Suprapubic skin (tissue), 4 donors: ENCODE measurements around the gene MAGI1. TPM values are rescaled to one million over a fixed set of nuclear protein-coding genes. Genes with fewer than 3 reads are reported as not detected.

Experiments used
- DNase-seq, 2 donors: peaks; one replicate each; pipeline ENCODE4 v3.0.0-alpha.2; 2019; ENCODE audit warnings: low spot score in 2 of 2
- H3K27ac ChIP-seq: fragments of 200-600 bp; sonication (generic); one replicate; pipeline ENCODE4 v1.5.1; 2019
- H3K27me3 ChIP-seq: fragments of 200-600 bp; sonication (generic); one replicate; pipeline ENCODE4 v1.5.1; 2019
- H3K36me3 ChIP-seq: fragments of 200-600 bp; sonication (generic); one replicate; pipeline ENCODE4 v1.5.1; 2019
- H3K4me1 ChIP-seq: fragments of 200-600 bp; sonication (generic); one replicate; pipeline ENCODE4 v1.5.1; 2019
- H3K4me3 ChIP-seq: fragments of 200-600 bp; sonication (generic); one replicate; pipeline ENCODE4 v1.5.1; 2019; ENCODE audit warnings: mild to moderate bottlenecking
- H3K9me3 ChIP-seq: fragments of 200-600 bp; sonication (generic); one replicate; pipeline ENCODE4 v1.5.1; 2019
- CTCF ChIP-seq, 2 donors: fragments of 200-600 bp in 1 of 2; fragments of 450-650 bp in 1 of 2; sonication (generic) in 1 of 2; IDR thresholded peaks; one replicate each; pipeline ENCODE4 v1.5.1; 2016 to 2019; ENCODE audit warnings: antibody characterized with exemption in 2 of 2, mild to moderate bottlenecking in 1 of 2, moderate library complexity in 1 of 2
- EP300 ChIP-seq: sonication (generic); formaldehyde crosslinking; IDR thresholded peaks from one replicate; pipeline ENCODE4 v1.6.1; 2017; ENCODE audit warnings: antibody characterized with exemption
- POLR2A ChIP-seq, 2 donors: fragments of 450-650 bp; IDR thresholded peaks; one replicate each; pipeline ENCODE4 v1.6.1; 2017; ENCODE audit warnings: antibody characterized with exemption in 2 of 2, mild to moderate bottlenecking in 2 of 2, moderate library complexity in 2 of 2
- POLR2AphosphoS5 ChIP-seq, 3 donors: sonication (generic); formaldehyde crosslinking; IDR thresholded peaks; one replicate each; pipeline ENCODE4 v1.6.1; 2017; ENCODE audit warnings: antibody characterized with exemption in 3 of 3
- WGBS: methylation state at CpG from one replicate; pipeline ENCODE4 v1.1.5; 2018; 5-methylcytosine and 5-hydroxymethylcytosine counted together
- total RNA-seq, 4 donors: library from RNA; depleted of rRNA; stranded (reverse); fragments of >200 nt; gene quantifications; one replicate each; pipeline ENCODE4 v1.1.0, GENCODE V29; 2016

Gene MAGI1
- total RNA-seq, 4 donors from 2014 or later = 37.9 to 71.5 (median 48.6) TPM

GRCh38 chr3:65334045-65334665 is 704.6 kb downstream of the MAGI1 start:
- no peaks in the 10 kb centered on the region for H3K4me1 ChIP-seq
- no peaks in the 10 kb centered on the region for H3K9me3 ChIP-seq
- H3K36me3 ChIP-seq = no peaks in the 10 kb centered on the region
- no peaks in the 10 kb centered on the region for H3K27me3 ChIP-seq
- no peak for DNase-seq
- WGBS = 16% methylated on average over 1 of the region's 1 CpG
- TF ChIP-seq POLR2A (IDR thresholded peaks at IDR 0.05) = no peak
- TF ChIP-seq EP300 = no peak
- TF ChIP-seq POLR2AphosphoS5 (IDR thresholded peaks at IDR 0.05) = no peak
- TF ChIP-seq CTCF (IDR thresholded peaks at IDR 0.05) = no peak
- no peak overlapping the region for H3K27ac ChIP-seq
- no peak overlapping the region for H3K4me3 ChIP-seq

- no peak for DNase-seq
- Histone ChIP-seq H3K36me3 (no peaks in the 10 kb centered on the region), H3K27me3 (no peaks in the 10 kb centered on the region), H3K27ac (no peak overlapping the region), H3K4me3 (no peak overlapping the region), H3K9me3 (no peaks in the 10 kb centered on the region), H3K4me1 (no peaks in the 10 kb centered on the region)
- TF ChIP-seq POLR2A (IDR thresholded peaks at IDR 0.05) (no peak), CTCF (IDR thresholded peaks at IDR 0.05) (no peak), POLR2AphosphoS5 (IDR thresholded peaks at IDR 0.05) (no peak), EP300 (no peak)
- 75% methylated on average over 3 of the region's 3 CpGs for WGBS
Observed at GRCh38 chr3:65331730-65332129, 707.0 kb downstream of the MAGI1 start.

- DNase-seq = no peak
- no peaks in the 10 kb centered on the region for H3K36me3 ChIP-seq
- no peaks in the 10 kb centered on the region for H3K4me1 ChIP-seq
- H3K4me3 ChIP-seq = no peak overlapping the region
- H3K27me3 ChIP-seq = no peaks in the 10 kb centered on the region
- no peaks in the 10 kb centered on the region for H3K9me3 ChIP-seq
- H3K27ac ChIP-seq = no peak overlapping the region
- TF ChIP-seq EP300 (no peak), POLR2A (IDR thresholded peaks at IDR 0.05) (no peak), POLR2AphosphoS5 (IDR thresholded peaks at IDR 0.05) (no peak), CTCF (IDR thresholded peaks at IDR 0.05) (no peak)
- 63% methylated on average over 6 of the region's 6 CpGs for whole genome bisulfite sequencing
Observed at GRCh38 chr3:65330072-65330471, 708.6 kb downstream of the MAGI1 start.

- Histone ChIP-seq H3K4me3 (no peak overlapping the region), H3K4me1 (no peaks in the 10 kb centered on the region), H3K9me3 (no peaks in the 10 kb centered on the region), H3K27me3 (no peaks in the 10 kb centered on the region), H3K27ac (no peak overlapping the region), H3K36me3 (no peaks in the 10 kb centered on the region)
- 81% methylated on average over 4 of the region's 4 CpGs for WGBS
- TF ChIP-seq POLR2A (IDR thresholded peaks at IDR 0.05) (no peak), EP300 (no peak), CTCF (IDR thresholded peaks at IDR 0.05) (no peak), POLR2AphosphoS5 (IDR thresholded peaks at IDR 0.05) (no peak)
- no peak for DNase-seq
Observed at GRCh38 chr3:65328148-65328547, 710.6 kb downstream of the MAGI1 start.

GRCh38 chr3:65326574-65326973 is 712.1 kb downstream of the MAGI1 start:
- 85% methylated on average over 3 of the region's 3 CpGs for WGBS
- no peak for DNase-seq

More at GRCh38 chr3:65326574-65326973, 712.1 kb downstream of the MAGI1 start:
- Histone ChIP-seq H3K4me1 (no peaks in the 10 kb centered on the region), H3K27ac (no peak overlapping the region), H3K4me3 (no peak overlapping the region), H3K36me3 (no peaks in the 10 kb centered on the region), H3K27me3 (no peaks in the 10 kb centered on the region), H3K9me3 (no peaks in the 10 kb centered on the region)
- TF ChIP-seq POLR2A (IDR thresholded peaks at IDR 0.05) (no peak), POLR2AphosphoS5 (IDR thresholded peaks at IDR 0.05) (no peak), EP300 (no peak), CTCF (IDR thresholded peaks at IDR 0.05) (no peak)
